ENCODE measurements around the gene ZNF101. TPM values are rescaled to one million over a fixed set of nuclear protein-coding genes. Genes with fewer than 3 reads are reported as not detected.

The ZNF101 gene
- 10 to 100 TPM; 13.0 to 22.7 (median 15.6) TPM for polyA plus RNA-seq (ENCODE audit: insufficient read length in 4 of 4)

GRCh38 chr19:19668230-19669012, at the start of gene ZNF101:
TSS of gene ZNF101 (plus strand) at chr19:19668839. CDS start at chr19:19668964, 125 bp downstream.
- DNase-seq (ENCODE audit: low read depth in 4 of 4, low spot score in 2 of 4): peak; percentile 79 to 90 (median 84)

- DNase-seq (ENCODE audit: low read depth in 4 of 4, low spot score in 2 of 4): no peak
Measured at GRCh38 chr19:19619181-19619848, 49.3 kb upstream of the ZNF101 start.

- no peak for DNase-seq (ENCODE audit: low read depth in 4 of 4, low spot score in 2 of 4)
Measured at GRCh38 chr19:19619849-19620210, 48.8 kb upstream of the ZNF101 start.

GRCh38 chr19:19623383-19623782, 45.3 kb upstream of the ZNF101 start:
- DNase-seq (ENCODE audit: low read depth in 4 of 4, low spot score in 2 of 4): no peak

DNA sequence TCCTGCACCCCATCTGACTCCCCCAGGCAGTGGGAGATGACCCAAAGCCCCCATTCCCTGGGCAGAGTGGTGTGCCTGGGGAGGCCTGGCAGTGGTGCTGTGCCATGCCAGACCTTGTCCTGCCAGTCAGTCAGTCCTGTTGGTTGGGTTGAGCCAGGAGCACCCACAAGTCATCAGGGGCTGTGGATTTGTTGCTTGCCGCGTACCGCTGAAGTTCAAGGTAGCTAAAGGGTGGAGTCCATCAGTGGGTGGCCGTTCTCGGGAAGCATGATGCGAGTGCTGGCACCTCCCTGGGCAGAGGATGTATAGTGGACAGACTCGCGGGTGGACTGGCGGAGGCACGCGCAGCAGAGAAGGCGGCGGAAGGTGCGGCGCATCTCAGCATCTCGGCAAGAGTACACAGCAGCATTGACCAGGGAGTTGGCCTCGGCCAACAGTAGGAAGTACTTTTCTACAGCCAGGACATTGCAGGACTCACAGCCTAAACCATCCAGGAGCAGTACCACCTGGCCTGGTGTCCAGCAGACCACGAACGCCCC, 44.5 kb upstream of the ZNF101 start:
- no peak for DNase-seq (ENCODE audit: low read depth in 4 of 4, low spot score in 2 of 4)

GRCh38 chr19:19626516-19627472, 41.8 kb upstream of the ZNF101 start:
- no peak for DNase-seq (ENCODE audit: low read depth in 4 of 4, low spot score in 2 of 4)

GRCh38 chr19:19627621-19628500, 40.8 kb upstream of the ZNF101 start, which contains the start of gene LPAR2:
TSS of gene LPAR2 (minus strand) at chr19:19628220. CDS start at chr19:19627275, 945 bp downstream.
- DNase-seq (ENCODE audit: low read depth in 4 of 4, low spot score in 2 of 4): no peak

DNA sequence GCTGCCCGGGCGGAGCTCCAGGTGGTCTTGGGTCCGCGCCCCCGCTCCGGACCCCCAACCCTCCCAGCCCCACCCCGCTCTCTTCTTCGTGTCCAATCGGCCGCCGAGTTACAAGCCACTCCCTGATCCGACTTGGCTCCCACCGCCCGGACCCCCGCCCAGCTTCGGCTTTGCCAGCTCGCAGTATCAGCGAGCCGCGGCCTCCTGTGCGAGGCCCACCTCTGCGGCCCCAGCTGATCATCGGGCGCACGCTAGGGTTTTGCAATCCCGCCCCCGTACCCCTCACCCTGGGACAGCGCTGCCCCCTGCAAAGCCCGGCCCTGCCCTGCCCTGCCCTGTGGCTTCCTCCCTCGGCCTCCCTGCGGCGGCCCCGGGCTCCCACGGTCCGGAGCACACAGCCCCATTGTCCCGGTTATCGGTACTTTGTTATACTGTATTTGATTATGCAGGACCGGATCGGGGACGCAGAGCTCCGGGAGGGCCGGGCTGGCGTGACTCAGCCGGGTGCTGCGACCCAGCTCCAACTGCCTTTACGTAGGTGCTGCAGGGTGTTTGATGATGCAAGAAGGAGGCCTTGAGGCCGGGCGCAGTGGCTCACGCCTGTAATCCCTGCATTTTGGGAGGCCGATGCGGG, 40.0 kb upstream of the ZNF101 start:
- peak in 1 of 4 donors; percentile 53 for DNase-seq (ENCODE audit: low read depth in 4 of 4, low spot score in 2 of 4)

DNA sequence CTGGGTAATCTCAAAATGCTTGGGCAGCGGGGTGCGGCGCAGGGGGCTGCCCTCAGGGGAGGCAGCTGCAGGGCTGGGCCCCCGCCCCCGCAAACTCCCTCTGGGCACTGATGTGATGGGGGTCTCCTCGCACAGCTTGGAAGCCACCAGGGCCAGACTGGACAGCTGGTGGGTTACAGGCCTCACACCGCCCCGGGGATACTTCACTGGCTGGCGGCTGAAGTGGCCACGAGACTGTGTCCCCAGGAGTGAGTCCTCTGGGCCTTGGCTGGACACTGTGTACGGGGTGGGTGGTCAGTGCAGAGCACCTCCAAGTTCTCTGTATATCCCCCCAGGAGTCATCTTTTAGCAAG, 38.6 kb upstream of the ZNF101 start:
- DNase-seq (ENCODE audit: low read depth in 4 of 4, low spot score in 2 of 4): no peak

- DNase-seq (ENCODE audit: low read depth in 4 of 4, low spot score in 2 of 4): no peak
Measured at GRCh38 chr19:19630426-19630825, 38.2 kb upstream of the ZNF101 start.

GRCh38 chr19:19631346-19631745, 37.3 kb upstream of the ZNF101 start:
- DNase-seq (ENCODE audit: low read depth in 4 of 4, low spot score in 2 of 4): no peak

- no peak for DNase-seq (ENCODE audit: low read depth in 4 of 4, low spot score in 2 of 4)
Measured at GRCh38 chr19:19632661-19633060, 36.0 kb upstream of the ZNF101 start.

- no peak for DNase-seq (ENCODE audit: low read depth in 4 of 4, low spot score in 2 of 4)
Measured at GRCh38 chr19:19633711-19634515, 34.7 kb upstream of the ZNF101 start.

- no peak for DNase-seq (ENCODE audit: low read depth in 4 of 4, low spot score in 2 of 4)
Measured at GRCh38 chr19:19634516-19635312, 33.9 kb upstream of the ZNF101 start.

DNA sequence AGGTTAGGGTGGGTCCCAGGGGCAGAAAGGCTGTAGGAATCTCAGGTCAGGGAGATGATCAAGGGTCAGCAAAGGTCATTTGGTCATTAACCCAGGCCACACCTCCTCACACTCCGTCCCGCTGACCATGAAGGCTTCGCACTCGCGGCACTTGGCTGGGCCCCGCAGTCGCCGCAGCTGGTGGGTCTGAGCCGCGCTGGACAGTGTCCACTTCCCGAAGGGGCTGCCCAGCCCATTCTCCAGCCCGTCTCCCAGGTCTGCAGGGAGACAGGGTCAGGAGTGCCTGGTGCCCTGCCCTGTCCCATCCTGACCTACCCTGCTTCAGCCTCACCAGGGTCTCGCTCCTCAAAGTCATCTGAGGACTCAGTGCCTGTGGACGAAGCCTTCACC, 33.3 kb upstream of the ZNF101 start:
- no peak for DNase-seq (ENCODE audit: low read depth in 4 of 4, low spot score in 2 of 4)

DNA sequence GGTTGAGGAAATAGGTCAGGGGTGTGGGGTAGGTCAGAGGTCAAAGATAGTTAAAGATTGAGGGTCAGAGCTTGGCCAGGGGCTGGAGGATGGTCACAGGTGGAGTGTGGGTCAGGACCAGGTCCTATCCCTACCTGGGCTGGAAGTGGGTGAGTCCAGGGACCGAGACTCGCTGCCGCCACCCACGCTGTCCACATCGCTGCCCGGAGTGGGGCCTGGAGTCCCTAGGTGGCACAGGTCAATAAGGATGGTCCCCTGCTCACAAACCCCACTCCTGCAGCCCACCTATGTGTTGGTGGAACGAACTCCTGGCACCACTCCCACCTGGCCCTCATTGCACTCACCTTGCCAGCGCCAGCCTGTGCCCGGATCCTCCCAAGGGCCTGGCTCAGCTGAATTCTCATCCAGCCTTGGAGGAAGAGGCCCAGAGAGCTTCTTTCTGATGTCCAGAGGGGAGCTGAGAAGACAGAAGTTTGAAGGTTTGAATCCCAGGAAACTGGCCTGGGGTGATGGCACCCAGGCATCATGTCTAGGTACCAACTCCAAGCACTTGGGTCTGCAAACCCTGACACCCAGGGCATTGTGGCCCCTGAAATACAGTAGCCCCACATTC, 32.0 kb upstream of the ZNF101 start:
- DNase-seq (ENCODE audit: low read depth in 4 of 4, low spot score in 2 of 4): no peak

DNA sequence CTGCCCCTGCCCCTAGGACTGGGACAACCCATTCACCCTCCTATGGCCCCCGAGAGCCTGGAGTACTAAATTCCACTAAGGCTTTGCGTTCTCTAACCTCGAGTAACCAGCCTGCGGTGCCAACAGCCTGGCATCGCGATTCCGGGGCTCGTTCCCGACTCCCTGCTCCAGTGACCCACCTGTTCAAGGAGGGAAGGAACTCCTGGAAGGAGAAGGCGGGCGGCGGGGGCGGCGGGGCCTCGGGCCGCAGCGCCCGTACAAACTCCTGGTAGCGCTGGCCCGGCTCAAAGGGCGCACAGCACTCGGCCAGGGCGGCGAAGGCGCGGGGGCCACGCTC, 31.5 kb upstream of the ZNF101 start:
- no peak for DNase-seq (ENCODE audit: low read depth in 4 of 4, low spot score in 2 of 4)

Measured in left renal cortex interstitium (tissue), 4 donors.